H7 (cell line): ENCODE data around the gene TFPI. TPM values are rescaled to one million over a fixed set of nuclear protein-coding genes. Genes with fewer than 3 reads are reported as not detected.

Source experiments
- DNase-seq: peaks from one replicate; pipeline ENCODE4 v3.0.0; 2012
- H3K27me3 ChIP-seq: 2 replicates; pipeline ENCODE4 v1.6.0; 2011; ENCODE audit warnings: mild to moderate bottlenecking, low read length; ENCODE audit not compliant: control insufficient read depth, insufficient read depth
- H3K36me3 ChIP-seq: replicated peaks from 2 replicates; pipeline ENCODE4 v1.5.1; 2011; ENCODE audit warnings: low read length; ENCODE audit not compliant: control insufficient read depth, insufficient read depth
- H3K4me3 ChIP-seq: 2 replicates; pipeline ENCODE4 v1.5.1; 2011; ENCODE audit warnings: low read depth, mild to moderate bottlenecking, control low read depth, low read length, moderate library complexity; ENCODE audit not compliant: insufficient read depth
- total RNA-seq: library from RNA; depleted of rRNA; stranded (reverse); fragments of >200 nt; shearing (Covaris generic); gene quantifications from 2 replicates; pipeline ENCODE4 v1.2.3, GENCODE V29; 2014; rRNA removed

Gene TFPI
- total RNA-seq, 1 experiment from 2014 or later = 17.1 TPM

GRCh38 chr2:187421519-187421918 lies 132.7 kb downstream of the TFPI start:
- Histone ChIP-seq H3K36me3 (no peaks in the 10 kb centered on the region), H3K4me3 (no peak overlapping the region), H3K27me3 (no peaks in the 10 kb centered on the region)
- no peak for DNase-seq

- Histone ChIP-seq H3K36me3 (no peaks in the 10 kb centered on the region), H3K4me3 (no peak overlapping the region), H3K27me3 (no peaks in the 10 kb centered on the region)
- DNase-seq = no peak
Measured at GRCh38 chr2:187419808-187420207, 134.4 kb downstream of the TFPI start.

- Histone ChIP-seq H3K36me3 (no peaks in the 10 kb centered on the region), H3K27me3 (no peaks in the 10 kb centered on the region), H3K4me3 (no peak overlapping the region)
- DNase-seq = no peak
Measured at GRCh38 chr2:187415449-187415848, 138.8 kb downstream of the TFPI start.

Other genes with a start within 250 kb of the TFPI start
- 0.73 and 0.74 TPM in 2 replicates for gene CALCRL, start 106.2 kb downstream of the TFPI start, total RNA-seq